A549 (cell line): Measurements from ENCODE around the gene KHNYN. TPM values are rescaled to one million over a fixed set of nuclear protein-coding genes. Genes with fewer than 3 reads are reported as not detected.
A peak's percentile ranks its signal among the peaks of the same experiment; 100 is the strongest.

ENCODE experiments used
- ATAC-seq, 2 experiments: fragments of 200-7000 bp in 1 of 2; fragments of >200 bp in 1 of 2; cut with Nextera tagmentation in 1 of 2; cut with Tn5 transposase in 1 of 2; 3 replicates each; pipeline versions ENCODE4 v1.8.0 to v1.9.1; 2018 to 2020; ENCODE audit warnings: mild to moderate bottlenecking in 1 of 2, moderate library complexity in 1 of 2
- CTCF ChIA-PET: fragments of 300-600 bp; sonication (Branson Sonifier 250); formaldehyde crosslinking; extraction: SDS; loops from one replicate; lab custom pipeline; 2021; ENCODE audit warnings: antibody characterized with exemption, inconsistent platforms; lab: Yijun Ruan, JAX
- POLR2A ChIA-PET: fragments of 350-600 bp; formaldehyde crosslinking; extraction: SDS; loops from one replicate; lab custom pipeline; 2021; ENCODE audit warnings: antibody characterized with exemption, inconsistent platforms; lab: Yijun Ruan, JAX
- DNase-seq, 2 experiments: peaks; one replicate each; pipeline versions ENCODE4 v3.0.0 to v3.0.0-alpha.2; 2011 to 2016; ENCODE audit warnings: low read depth in 1 of 2, low spot score in 1 of 2
- FAIRE-seq: peaks from 2 replicates; lab custom pipeline; 2011; peaks lifted over from hg19 to GRCh38; lab: Jason Lieb, UNC
- H3K27ac ChIP-seq, 2 experiments: fragments of >200 bp; sonication (Bioruptor Twin); formaldehyde crosslinking; 3 replicates each; pipeline ENCODE4 v1.5.1; 2016 to 2017
- H3K4me1 ChIP-seq: fragments of >200 bp; sonication (Bioruptor Twin); formaldehyde crosslinking; 3 replicates; pipeline ENCODE4 v1.6.1; 2016
- H3K4me2 ChIP-seq: fragments of >200 bp; sonication (Bioruptor Twin); formaldehyde crosslinking; 3 replicates; pipeline ENCODE4 v1.6.1; 2016
- H3K4me3 ChIP-seq: fragments of >200 bp; sonication (Bioruptor Twin); formaldehyde crosslinking; 3 replicates; pipeline ENCODE4 v1.5.1; 2016
- H3K9me3 ChIP-seq: fragments of >200 bp; sonication (Bioruptor Twin); formaldehyde crosslinking; 3 replicates; pipeline ENCODE4 v1.6.1; 2016
- BHLHE40 ChIP-seq: IDR thresholded peaks from 2 replicates; pipeline ENCODE4 v1.6.1; 2012; ENCODE audit warnings: low read depth, low read length, inconsistent platforms
- CBX8 ChIP-seq: fragments of 200-600 bp; sonication (generic); IDR thresholded peaks from 2 replicates; pipeline ENCODE4 v1.6.1; 2016
- CEBPB ChIP-seq, 2 experiments: fragments of >200 bp in 1 of 2; sonication (Bioruptor Twin) in 1 of 2; formaldehyde crosslinking in 1 of 2; IDR thresholded peaks; 2 replicates each; pipeline ENCODE4 v1.6.1; 2012 to 2016
- CHD2 ChIP-seq: fragments of 150-350 bp; IDR thresholded peaks from 2 replicates; pipeline ENCODE4 v1.6.1; 2014; ENCODE audit warnings: low read length; ENCODE audit not compliant: partially characterized antibody
- EHF ChIP-seq: fragments of 250-450 bp; sonication (Bioruptor Pico); IDR thresholded peaks from 2 replicates; pipeline ENCODE4 v1.5.0; 2020; ENCODE audit warnings: mild to moderate bottlenecking
- EHMT2 ChIP-seq: fragments of 200-600 bp; sonication (generic); IDR thresholded peaks from 2 replicates; pipeline ENCODE4 v1.6.1; 2016; ENCODE audit warnings: antibody characterized with exemption, low read depth, mild to moderate bottlenecking, moderate library complexity
- ESRRA ChIP-seq: fragments of 150-350 bp; IDR thresholded peaks from 2 replicates; pipeline ENCODE4 v1.6.1; 2014; ENCODE audit warnings: mild to moderate bottlenecking, low read length, borderline replicate concordance
- FOXS1 ChIP-seq: fragments of 250-450 bp; sonication (Bioruptor Pico); IDR thresholded peaks from 2 replicates; pipeline ENCODE4 v1.5.0; 2020; ENCODE audit warnings: mild to moderate bottlenecking, moderate library complexity
- HDAC2 ChIP-seq: fragments of 200-600 bp; sonication (generic); IDR thresholded peaks from 2 replicates; pipeline ENCODE4 v1.6.1; 2016
- HOXA7 ChIP-seq: fragments of 250-450 bp; sonication (Bioruptor Pico); IDR thresholded peaks from 2 replicates; pipeline ENCODE4 v1.5.0; 2020; ENCODE audit warnings: mild to moderate bottlenecking, moderate library complexity
- HOXB13 ChIP-seq: fragments of 250-450 bp; sonication (Bioruptor Pico); IDR thresholded peaks from 2 replicates; pipeline ENCODE4 v1.5.0; 2020; ENCODE audit warnings: low read depth, mild to moderate bottlenecking, moderate library complexity
- KDM5A ChIP-seq: fragments of 200-600 bp; sonication (generic); IDR thresholded peaks from 2 replicates; pipeline ENCODE4 v1.6.1; 2016; ENCODE audit warnings: antibody characterized with exemption, mild to moderate bottlenecking
- MAFK ChIP-seq: fragments of 450-650 bp; IDR thresholded peaks from 2 replicates; pipeline ENCODE4 v1.6.1; 2014; ENCODE audit not compliant: partially characterized antibody
- MAZ ChIP-seq: fragments of 150-350 bp; IDR thresholded peaks from 2 replicates; pipeline ENCODE4 v1.6.1; 2014; ENCODE audit warnings: antibody characterized with exemption, low read depth, low read length, borderline replicate concordance
- MYC ChIP-seq: IDR thresholded peaks from 2 replicates; pipeline ENCODE4 v1.6.1; 2012; ENCODE audit warnings: mild to moderate bottlenecking, inconsistent platforms, low read length, improper control_type of control experiment, borderline replicate concordance
- NFE2L2 ChIP-seq: fragments of 150-350 bp; conservative IDR thresholded peaks from 2 replicates; pipeline ENCODE4 v1.6.1; 2014; ENCODE audit warnings: low read length
- NPAS2 ChIP-seq: fragments of 250-450 bp; sonication (Bioruptor Pico); IDR thresholded peaks from 2 replicates; pipeline ENCODE4 v1.8.0; 2022; ENCODE audit warnings: mild to moderate bottlenecking, moderate library complexity, borderline replicate concordance
- PHF8 ChIP-seq: fragments of 200-600 bp; sonication (generic); IDR thresholded peaks from 2 replicates; pipeline ENCODE4 v1.6.1; 2016; ENCODE audit warnings: low read depth, mild to moderate bottlenecking, antibody characterized with exemption, moderate library complexity, borderline replicate concordance
- POLR2AphosphoS2 ChIP-seq: conservative IDR thresholded peaks from 2 replicates; pipeline ENCODE4 v1.6.1; 2012; ENCODE audit warnings: low read length, improper control_type of control experiment, inconsistent platforms
- RARB ChIP-seq: fragments of 250-450 bp; sonication (Bioruptor Pico); IDR thresholded peaks from 2 replicates; pipeline ENCODE4 v1.8.0; 2021; ENCODE audit warnings: mild to moderate bottlenecking, moderate library complexity
- RCOR1 ChIP-seq: fragments of 150-350 bp; IDR thresholded peaks from 2 replicates; pipeline ENCODE4 v1.6.1; 2014; ENCODE audit warnings: antibody characterized with exemption, low read length, low read depth
- RFX5 ChIP-seq: fragments of 450-650 bp; IDR thresholded peaks from 2 replicates; pipeline ENCODE4 v1.7.1; 2014; ENCODE audit warnings: antibody characterized with exemption, mild to moderate bottlenecking, moderate library complexity
- RNF2 ChIP-seq: fragments of 200-600 bp; sonication (generic); IDR thresholded peaks from 2 replicates; pipeline ENCODE4 v1.6.1; 2016; ENCODE audit warnings: low read depth, mild to moderate bottlenecking, antibody characterized with exemption, moderate library complexity, borderline replicate concordance
- SMC3 ChIP-seq: fragments of >200 bp; sonication (Bioruptor Twin); formaldehyde crosslinking; IDR thresholded peaks from 3 replicates; pipeline ENCODE4 v1.6.1; 2018; ENCODE audit warnings: inconsistent platforms
- SREBF2 ChIP-seq: fragments of 450-650 bp; IDR thresholded peaks from 2 replicates; pipeline ENCODE4 v1.6.1; 2014; ENCODE audit warnings: mild to moderate bottlenecking, moderate library complexity
- TP53 ChIP-seq: fragments of 250-450 bp; sonication (Bioruptor Pico); IDR thresholded peaks from 2 replicates; pipeline ENCODE4 v1.5.0; 2021; ENCODE audit warnings: mild to moderate bottlenecking, moderate library complexity
- ZC3H11A ChIP-seq: fragments of 450-650 bp; IDR thresholded peaks from 2 replicates; pipeline ENCODE4 v1.6.1; 2014; ENCODE audit warnings: antibody characterized with exemption, mild to moderate bottlenecking
- ZSCAN20 ChIP-seq: fragments of 250-450 bp; sonication (Bioruptor Pico); IDR thresholded peaks from 2 replicates; pipeline ENCODE4 v1.8.0; 2022; ENCODE audit warnings: mild to moderate bottlenecking, moderate library complexity
- WGBS: methylation state at CpG from one replicate; pipeline ENCODE4 v1.1.6; 2017; ENCODE audit errors: missing lambda C conversion rate; 5-methylcytosine and 5-hydroxymethylcytosine counted together
- polyA plus RNA-seq, 4 experiments: library from polyadenylated mRNA; depleted of rRNA in 3 of 4; stranded (reverse); fragments of >200 nt; fragmentation: RNase III in 1 of 4; extraction: RNeasy Plus Mini Kit Qiagen cat#74134 plus additional on column Dnase treatment in 1 of 4; gene quantifications; 2 replicates in 3 of 4; 3 replicates in 1 of 4; pipeline ENCODE4 v1.2.3, GENCODE V29; 2011 to 2017
- TF ChIP-seq, protein P1 (sequence below): IDR thresholded peaks from 2 replicates; pipeline ENCODE4 v1.6.1; 2012; ENCODE audit warnings: low read depth, borderline replicate concordance
- TF ChIP-seq, protein P2 (sequence below): fragments of >200 bp; sonication (Bioruptor Twin); formaldehyde crosslinking; IDR thresholded peaks from 3 replicates; pipeline ENCODE4 v1.5.1; 2016
- TF ChIP-seq, protein P3 (sequence below): IDR thresholded peaks from 2 replicates; pipeline ENCODE4 v1.6.1; 2012
- TF ChIP-seq, protein P4 (sequence below): fragments of 450-650 bp; IDR thresholded peaks from 2 replicates; pipeline ENCODE4 v1.6.1; 2014; ENCODE audit warnings: antibody characterized with exemption
- TF ChIP-seq, protein P5 (sequence below): fragments of 150-350 bp; IDR thresholded peaks from 2 replicates; pipeline ENCODE4 v1.6.1; 2014; ENCODE audit warnings: low read depth, mild to moderate bottlenecking, low read length
- TF ChIP-seq, protein P6 (sequence below): fragments of >200 bp; sonication (Bioruptor Twin); formaldehyde crosslinking; IDR thresholded peaks from 3 replicates; pipeline ENCODE4 v1.6.1; 2016
- TF ChIP-seq, protein P7 (sequence below): IDR thresholded peaks from 2 replicates; pipeline ENCODE4 v1.6.1; 2012

KHNYN gene
- polyA plus RNA-seq, 2 of the 4 experiments (the other 2 are of a cell fraction): 19.0 to 26.4 TPM

DNA sequence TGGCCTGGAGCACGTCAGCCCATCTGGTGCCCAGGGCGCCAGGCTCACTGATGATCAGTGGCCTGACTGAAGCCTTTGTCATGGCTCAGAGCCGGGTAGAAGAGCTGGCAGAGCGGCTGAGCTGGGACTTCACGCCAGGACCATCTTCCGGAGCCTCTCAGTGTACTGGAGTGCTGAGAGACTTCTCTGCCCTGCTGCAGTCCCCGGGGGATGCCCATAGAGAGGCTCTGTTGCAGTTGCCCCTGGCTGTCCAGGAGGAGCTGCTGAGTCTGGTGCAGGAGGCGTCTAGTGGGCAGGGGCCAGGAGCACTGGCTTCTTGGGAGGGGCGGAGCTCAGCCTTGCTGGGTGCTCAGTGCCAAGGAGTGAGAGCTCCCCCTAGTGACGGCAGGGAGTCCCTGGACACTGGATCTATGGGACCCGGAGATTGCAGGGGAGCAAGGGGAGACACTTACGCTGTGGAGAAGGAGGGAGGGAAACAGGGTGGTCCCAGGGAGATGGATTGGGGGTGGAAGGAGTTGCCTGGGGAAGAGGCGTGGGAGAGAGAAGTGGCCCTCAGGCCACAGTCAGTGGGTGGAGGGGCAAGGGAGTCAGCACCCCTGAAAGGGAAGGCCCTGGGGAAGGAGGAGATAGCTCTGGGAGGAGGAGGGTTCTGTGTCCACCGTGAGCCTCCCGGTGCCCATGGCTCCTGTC, 2.0 kb downstream of the KHNYN start:
- peak; percentile 93 to 95 for DNase-seq
- POLR2A ChIA-PET: interaction anchor here (0.6 to 3.6 kb wide), 12 partner anchors 8 to 218 kb away, joined by 3 to 66 read pairs (median 5); partner anchors contain the start of genes CHMP4A, DHRS1, NOP9 and RABGGTA
- FAIRE-seq: no peak
- TF ChIP-seq SREBF2 (no peak), HOXA7 (CRISPR knock-in tag) (peak; percentile 44; the same call in 1 of the 2 replicates), BHLHE40 (no peak), ZC3H11A (no peak), SMC3 (peak; percentile 75), RFX5 (no peak), NFE2L2 (no peak), FOXS1 (CRISPR knock-in tag) (no peak), HDAC2 (no peak), NPAS2 (CRISPR knock-in tag) (no peak), KDM5A (peak; percentile 69), MAFK (no peak), CBX8 (no peak), EHMT2 (no peak), RARB (CRISPR knock-in tag) (no peak), HOXB13 (no peak), CEBPB (IDR thresholded peaks at IDR 0.05) (no peak), CHD2 (no peak), RCOR1 (no peak), POLR2AphosphoS2 (no peak), MAZ (0 out of 2 replicates have a peak, but pooled peaks have one; percentile 80), RNF2 (no peak), TP53 (no peak), ESRRA (no peak), PHF8 (no peak), EHF (no peak), MYC (no peak), ZSCAN20 (CRISPR knock-in tag) (no peak)
- TF ChIP-seq, protein P1, sequence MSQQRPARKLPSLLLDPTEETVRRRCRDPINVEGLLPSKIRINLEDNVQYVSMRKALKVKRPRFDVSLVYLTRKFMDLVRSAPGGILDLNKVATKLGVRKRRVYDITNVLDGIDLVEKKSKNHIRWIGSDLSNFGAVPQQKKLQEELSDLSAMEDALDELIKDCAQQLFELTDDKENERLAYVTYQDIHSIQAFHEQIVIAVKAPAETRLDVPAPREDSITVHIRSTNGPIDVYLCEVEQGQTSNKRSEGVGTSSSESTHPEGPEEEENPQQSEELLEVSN: no peak
- TF ChIP-seq, protein P2, sequence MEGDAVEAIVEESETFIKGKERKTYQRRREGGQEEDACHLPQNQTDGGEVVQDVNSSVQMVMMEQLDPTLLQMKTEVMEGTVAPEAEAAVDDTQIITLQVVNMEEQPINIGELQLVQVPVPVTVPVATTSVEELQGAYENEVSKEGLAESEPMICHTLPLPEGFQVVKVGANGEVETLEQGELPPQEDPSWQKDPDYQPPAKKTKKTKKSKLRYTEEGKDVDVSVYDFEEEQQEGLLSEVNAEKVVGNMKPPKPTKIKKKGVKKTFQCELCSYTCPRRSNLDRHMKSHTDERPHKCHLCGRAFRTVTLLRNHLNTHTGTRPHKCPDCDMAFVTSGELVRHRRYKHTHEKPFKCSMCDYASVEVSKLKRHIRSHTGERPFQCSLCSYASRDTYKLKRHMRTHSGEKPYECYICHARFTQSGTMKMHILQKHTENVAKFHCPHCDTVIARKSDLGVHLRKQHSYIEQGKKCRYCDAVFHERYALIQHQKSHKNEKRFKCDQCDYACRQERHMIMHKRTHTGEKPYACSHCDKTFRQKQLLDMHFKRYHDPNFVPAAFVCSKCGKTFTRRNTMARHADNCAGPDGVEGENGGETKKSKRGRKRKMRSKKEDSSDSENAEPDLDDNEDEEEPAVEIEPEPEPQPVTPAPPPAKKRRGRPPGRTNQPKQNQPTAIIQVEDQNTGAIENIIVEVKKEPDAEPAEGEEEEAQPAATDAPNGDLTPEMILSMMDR: peak; percentile 90
- TF ChIP-seq, protein P3, sequence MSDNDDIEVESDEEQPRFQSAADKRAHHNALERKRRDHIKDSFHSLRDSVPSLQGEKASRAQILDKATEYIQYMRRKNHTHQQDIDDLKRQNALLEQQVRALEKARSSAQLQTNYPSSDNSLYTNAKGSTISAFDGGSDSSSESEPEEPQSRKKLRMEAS: no peak
- TF ChIP-seq, protein P4, sequence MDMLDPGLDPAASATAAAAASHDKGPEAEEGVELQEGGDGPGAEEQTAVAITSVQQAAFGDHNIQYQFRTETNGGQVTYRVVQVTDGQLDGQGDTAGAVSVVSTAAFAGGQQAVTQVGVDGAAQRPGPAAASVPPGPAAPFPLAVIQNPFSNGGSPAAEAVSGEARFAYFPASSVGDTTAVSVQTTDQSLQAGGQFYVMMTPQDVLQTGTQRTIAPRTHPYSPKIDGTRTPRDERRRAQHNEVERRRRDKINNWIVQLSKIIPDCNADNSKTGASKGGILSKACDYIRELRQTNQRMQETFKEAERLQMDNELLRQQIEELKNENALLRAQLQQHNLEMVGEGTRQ: no peak
- TF ChIP-seq, protein P5, sequence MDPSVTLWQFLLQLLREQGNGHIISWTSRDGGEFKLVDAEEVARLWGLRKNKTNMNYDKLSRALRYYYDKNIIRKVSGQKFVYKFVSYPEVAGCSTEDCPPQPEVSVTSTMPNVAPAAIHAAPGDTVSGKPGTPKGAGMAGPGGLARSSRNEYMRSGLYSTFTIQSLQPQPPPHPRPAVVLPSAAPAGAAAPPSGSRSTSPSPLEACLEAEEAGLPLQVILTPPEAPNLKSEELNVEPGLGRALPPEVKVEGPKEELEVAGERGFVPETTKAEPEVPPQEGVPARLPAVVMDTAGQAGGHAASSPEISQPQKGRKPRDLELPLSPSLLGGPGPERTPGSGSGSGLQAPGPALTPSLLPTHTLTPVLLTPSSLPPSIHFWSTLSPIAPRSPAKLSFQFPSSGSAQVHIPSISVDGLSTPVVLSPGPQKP: no peak
- TF ChIP-seq, protein P6, sequence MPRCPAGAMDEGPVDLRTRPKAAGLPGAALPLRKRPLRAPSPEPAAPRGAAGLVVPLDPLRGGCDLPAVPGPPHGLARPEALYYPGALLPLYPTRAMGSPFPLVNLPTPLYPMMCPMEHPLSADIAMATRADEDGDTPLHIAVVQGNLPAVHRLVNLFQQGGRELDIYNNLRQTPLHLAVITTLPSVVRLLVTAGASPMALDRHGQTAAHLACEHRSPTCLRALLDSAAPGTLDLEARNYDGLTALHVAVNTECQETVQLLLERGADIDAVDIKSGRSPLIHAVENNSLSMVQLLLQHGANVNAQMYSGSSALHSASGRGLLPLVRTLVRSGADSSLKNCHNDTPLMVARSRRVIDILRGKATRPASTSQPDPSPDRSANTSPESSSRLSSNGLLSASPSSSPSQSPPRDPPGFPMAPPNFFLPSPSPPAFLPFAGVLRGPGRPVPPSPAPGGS: no peak
- TF ChIP-seq, protein P7, sequence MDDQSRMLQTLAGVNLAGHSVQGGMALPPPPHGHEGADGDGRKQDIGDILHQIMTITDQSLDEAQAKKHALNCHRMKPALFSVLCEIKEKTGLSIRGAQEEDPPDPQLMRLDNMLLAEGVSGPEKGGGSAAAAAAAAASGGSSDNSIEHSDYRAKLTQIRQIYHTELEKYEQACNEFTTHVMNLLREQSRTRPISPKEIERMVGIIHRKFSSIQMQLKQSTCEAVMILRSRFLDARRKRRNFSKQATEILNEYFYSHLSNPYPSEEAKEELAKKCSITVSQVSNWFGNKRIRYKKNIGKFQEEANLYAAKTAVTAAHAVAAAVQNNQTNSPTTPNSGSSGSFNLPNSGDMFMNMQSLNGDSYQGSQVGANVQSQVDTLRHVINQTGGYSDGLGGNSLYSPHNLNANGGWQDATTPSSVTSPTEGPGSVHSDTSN: no peak

More for the DNA sequence above, 2.0 kb downstream of the KHNYN start:
- Histone ChIP-seq H3K27ac (peak overlapping the region; percentile 97 to 99; a peak in 5 of 6 replicates), H3K4me3 (peak overlapping the region; percentile 86; the same call in 2 of the 3 replicates), H3K9me3 (no peaks in the 10 kb centered on the region), H3K4me2 (peak overlapping the region; percentile 88), H3K4me1 (peaks cover 14% of the 10 kb centered on the region)
- 15% methylated on average over 10 of the region's 15 CpGs for WGBS
- ATAC-seq: peak; percentile 72 to 87
- CTCF ChIA-PET: interaction anchor here (0.5 to 18.0 kb wide), 39 partner anchors 9 to 1870 kb away, joined by 3 to 1142 read pairs (median 5); partner anchors contain the start of genes ADCY4, CIDEB, DHRS1 and LTB4R
